HepG2 (cell line): ENCODE results near the gene LRRC19. TPM values are rescaled to one million over a fixed set of nuclear protein-coding genes. Genes with fewer than 3 reads are reported as not detected.
A peak's percentile ranks its signal among the peaks of the same experiment; 100 is the strongest.

Experiments
- ATF2 ChIP-seq: sonication (generic); formaldehyde crosslinking; IDR thresholded peaks from 2 replicates; pipeline ENCODE4 v1.4.0; 2020; ENCODE audit warnings: missing genetic modification reagents
- E2F1 ChIP-seq: sonication (generic); formaldehyde crosslinking; IDR thresholded peaks from 2 replicates; pipeline ENCODE4 v1.5.0; 2020; ENCODE audit warnings: missing genetic modification reagents
- HMGXB4 ChIP-seq, 2 experiments: sonication (generic) in 1 of 2; formaldehyde crosslinking in 1 of 2; IDR thresholded peaks; 2 replicates each; pipeline versions ENCODE4 v1.4.0 to v1.6.1; 2018 to 2020; ENCODE audit warnings: missing genetic modification reagents in 2 of 2, borderline replicate concordance in 1 of 2, low read depth in 1 of 2, mild to moderate bottlenecking in 1 of 2, missing biosample characterization in 1 of 2
- JUND ChIP-seq: sonication (generic); formaldehyde crosslinking; IDR thresholded peaks from 2 replicates; pipeline ENCODE4 v1.8.0; 2022; ENCODE audit warnings: mild to moderate bottlenecking, missing genetic modification reagents
- KLF6 ChIP-seq: IDR thresholded peaks from 2 replicates; pipeline ENCODE4 v1.8.0; 2016; ENCODE audit warnings: missing biosample characterization, missing genetic modification reagents
- MYNN ChIP-seq: sonication (generic); formaldehyde crosslinking; IDR thresholded peaks from 2 replicates; pipeline ENCODE4 v1.4.0; 2020; ENCODE audit warnings: mild to moderate bottlenecking, low read depth, missing genetic modification reagents
- SP5 ChIP-seq: IDR thresholded peaks from 2 replicates; pipeline ENCODE4 v1.6.1; 2016; ENCODE audit warnings: low read depth, borderline replicate concordance
- SRSF9 ChIP-seq: fragments of 200-400 bp; formaldehyde crosslinking; IDR thresholded peaks from 2 replicates; pipeline ENCODE4 v1.6.1; 2018; ENCODE audit warnings: borderline replicate concordance, mild to moderate bottlenecking, low read depth, low read length; ENCODE audit not compliant: insufficient read depth, poor library complexity, severe bottlenecking
- ZNF678 ChIP-seq: sonication (generic); formaldehyde crosslinking; IDR thresholded peaks from 2 replicates; pipeline ENCODE4 v1.4.0; 2020; ENCODE audit warnings: mild to moderate bottlenecking, missing genetic modification reagents
- ZNF749 ChIP-seq: sonication (generic); formaldehyde crosslinking; IDR thresholded peaks from 2 replicates; pipeline ENCODE4 v1.8.0; 2022; ENCODE audit warnings: mild to moderate bottlenecking, missing genetic modification reagents, moderate library complexity, borderline replicate concordance
- ZSCAN21 ChIP-seq: sonication (generic); formaldehyde crosslinking; IDR thresholded peaks from 2 replicates; pipeline ENCODE4 v1.8.0; 2022; ENCODE audit warnings: mild to moderate bottlenecking, missing genetic modification reagents, moderate library complexity, borderline replicate concordance
- polyA plus RNA-seq, 8 experiments: library from polyadenylated mRNA; depleted of rRNA in 3 of 8; stranded (reverse) in 7 of 8; unstranded in 1 of 8; fragments of >200 nt; fragmentation: Illumina TruSeq in 4 of 8; extraction: Trizol in 4 of 8; gene quantifications; 2 replicates each; pipeline versions ENCODE4 v1.2.1 to v1.2.3, GENCODE V29; 2011 to 2016; ENCODE audit warnings: low read depth in 4 of 8, missing spikeins in 1 of 8, mixed read lengths in 1 of 8; ENCODE audit not compliant: insufficient read depth in 1 of 8
- total RNA-seq, 5 experiments: library from RNA; depleted of rRNA; stranded (reverse); fragments of >200 nt; fragmentation: Illumina TruSeq; extraction: Trizol; gene quantifications; 2 replicates each; pipeline ENCODE4 v1.2.3, GENCODE V29; 2016; ENCODE audit warnings: low read depth in 1 of 5
- TF ChIP-seq, protein P1 (sequence below): IDR thresholded peaks from 2 replicates; pipeline ENCODE4 v1.6.1; 2012; ENCODE audit warnings: inconsistent platforms
- TF ChIP-seq, protein P2 (sequence below): sonication (generic); formaldehyde crosslinking; IDR thresholded peaks from 2 replicates; pipeline ENCODE4 v1.4.0; 2020; ENCODE audit warnings: missing genetic modification reagents, mild to moderate bottlenecking, borderline replicate concordance
- TF ChIP-seq, protein P3 (sequence below): sonication (generic); formaldehyde crosslinking; IDR thresholded peaks from 2 replicates; pipeline ENCODE4 v1.9.0; 2022; ENCODE audit warnings: low read depth, missing genetic modification reagents

LRRC19 gene
- total and polyA plus RNA-seq, 2 of the 13 experiments (the other 11 are each of a cell fraction or from before 2014, with no cell fraction given): not detected

DNA sequence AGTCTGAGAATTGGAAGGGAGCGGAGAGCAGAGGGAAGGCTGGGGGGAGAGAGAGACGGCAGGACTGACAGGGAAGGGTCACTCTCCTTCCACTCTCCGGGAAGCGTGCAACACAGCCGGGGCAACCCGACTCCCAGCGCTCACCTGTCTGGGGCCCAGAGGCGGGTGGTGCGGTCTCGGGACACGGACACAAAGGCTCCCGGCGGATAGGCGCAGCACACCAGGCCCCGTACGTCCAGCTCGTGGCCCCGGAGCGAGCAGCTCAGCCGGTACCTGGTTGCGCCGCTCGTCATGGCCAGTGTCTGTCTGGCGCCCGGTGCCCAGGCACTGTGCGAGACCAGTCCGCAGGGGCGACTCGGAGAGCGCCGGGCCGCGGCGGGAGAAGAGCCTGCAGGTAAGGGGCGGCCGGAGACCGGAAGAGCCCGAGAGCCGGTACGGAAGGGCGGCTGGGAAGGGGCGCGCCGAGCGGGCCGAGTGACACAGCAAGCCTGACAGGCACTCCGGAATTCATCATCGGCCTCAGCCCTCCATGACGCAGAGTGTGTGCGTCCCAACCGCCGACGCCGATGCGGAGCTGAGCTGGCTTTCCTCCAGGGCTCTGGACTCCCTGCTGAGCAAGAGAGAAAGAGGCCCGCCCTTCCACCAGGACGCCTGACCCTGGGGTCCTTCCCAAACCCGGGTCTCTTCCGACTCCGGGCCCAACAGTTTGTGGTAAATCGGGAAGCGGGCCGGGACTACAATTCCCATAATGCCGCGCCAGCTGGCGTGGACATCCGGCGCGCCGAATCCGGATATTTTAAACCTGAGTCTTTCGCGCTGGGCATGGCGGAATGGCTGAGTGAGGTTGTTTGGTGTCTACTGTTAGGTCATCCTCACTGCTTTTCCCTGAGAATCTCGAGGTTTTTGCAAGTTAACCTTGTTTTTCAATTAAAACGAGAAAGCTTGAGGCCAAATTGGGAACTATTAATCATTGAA lies 58.4 kb downstream of the LRRC19 start, which contains the start of gene PLAA (continued):
- TF ChIP-seq ZNF678: peak; percentile 85; the same call in 1 of the 2 replicates
- TF ChIP-seq SP5 (CRISPR knock-in tag): no peak
- TF ChIP-seq KLF6: peak; percentile 45; the same call in 1 of the 2 replicates
- no peak for TF ChIP-seq JUND (CRISPR knock-in tag)
- TF ChIP-seq ZNF749 (CRISPR knock-in tag): peak; percentile 66; the same call in 1 of the 2 replicates
- TF ChIP-seq, protein P1, sequence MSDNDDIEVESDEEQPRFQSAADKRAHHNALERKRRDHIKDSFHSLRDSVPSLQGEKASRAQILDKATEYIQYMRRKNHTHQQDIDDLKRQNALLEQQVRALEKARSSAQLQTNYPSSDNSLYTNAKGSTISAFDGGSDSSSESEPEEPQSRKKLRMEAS: peak; percentile 73
- TF ChIP-seq SRSF9: no peak
- no peak for TF ChIP-seq ATF2
- TF ChIP-seq HMGXB4 (CRISPR knock-in tag; IDR thresholded peaks at IDR 0.05; ENCODE audit: borderline replicate concordance in 1 of 2, low read depth in 1 of 2): peak; percentile 68 to 93; a peak in 3 of 4 replicates
- TF ChIP-seq, protein P2, sequence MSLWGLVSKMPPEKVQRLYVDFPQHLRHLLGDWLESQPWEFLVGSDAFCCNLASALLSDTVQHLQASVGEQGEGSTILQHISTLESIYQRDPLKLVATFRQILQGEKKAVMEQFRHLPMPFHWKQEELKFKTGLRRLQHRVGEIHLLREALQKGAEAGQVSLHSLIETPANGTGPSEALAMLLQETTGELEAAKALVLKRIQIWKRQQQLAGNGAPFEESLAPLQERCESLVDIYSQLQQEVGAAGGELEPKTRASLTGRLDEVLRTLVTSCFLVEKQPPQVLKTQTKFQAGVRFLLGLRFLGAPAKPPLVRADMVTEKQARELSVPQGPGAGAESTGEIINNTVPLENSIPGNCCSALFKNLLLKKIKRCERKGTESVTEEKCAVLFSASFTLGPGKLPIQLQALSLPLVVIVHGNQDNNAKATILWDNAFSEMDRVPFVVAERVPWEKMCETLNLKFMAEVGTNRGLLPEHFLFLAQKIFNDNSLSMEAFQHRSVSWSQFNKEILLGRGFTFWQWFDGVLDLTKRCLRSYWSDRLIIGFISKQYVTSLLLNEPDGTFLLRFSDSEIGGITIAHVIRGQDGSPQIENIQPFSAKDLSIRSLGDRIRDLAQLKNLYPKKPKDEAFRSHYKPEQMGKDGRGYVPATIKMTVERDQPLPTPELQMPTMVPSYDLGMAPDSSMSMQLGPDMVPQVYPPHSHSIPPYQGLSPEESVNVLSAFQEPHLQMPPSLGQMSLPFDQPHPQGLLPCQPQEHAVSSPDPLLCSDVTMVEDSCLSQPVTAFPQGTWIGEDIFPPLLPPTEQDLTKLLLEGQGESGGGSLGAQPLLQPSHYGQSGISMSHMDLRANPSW (CRISPR knock-in tag): 0 out of 2 replicates have a peak, but pooled peaks have one; percentile 30
- peak; percentile 81; the same call in 1 of the 2 replicates for TF ChIP-seq ZSCAN21 (CRISPR knock-in tag)
- TF ChIP-seq MYNN (CRISPR knock-in tag): no peak
- TF ChIP-seq E2F1: no peak; the same call in 1 of the 2 replicates
- TF ChIP-seq, protein P3, sequence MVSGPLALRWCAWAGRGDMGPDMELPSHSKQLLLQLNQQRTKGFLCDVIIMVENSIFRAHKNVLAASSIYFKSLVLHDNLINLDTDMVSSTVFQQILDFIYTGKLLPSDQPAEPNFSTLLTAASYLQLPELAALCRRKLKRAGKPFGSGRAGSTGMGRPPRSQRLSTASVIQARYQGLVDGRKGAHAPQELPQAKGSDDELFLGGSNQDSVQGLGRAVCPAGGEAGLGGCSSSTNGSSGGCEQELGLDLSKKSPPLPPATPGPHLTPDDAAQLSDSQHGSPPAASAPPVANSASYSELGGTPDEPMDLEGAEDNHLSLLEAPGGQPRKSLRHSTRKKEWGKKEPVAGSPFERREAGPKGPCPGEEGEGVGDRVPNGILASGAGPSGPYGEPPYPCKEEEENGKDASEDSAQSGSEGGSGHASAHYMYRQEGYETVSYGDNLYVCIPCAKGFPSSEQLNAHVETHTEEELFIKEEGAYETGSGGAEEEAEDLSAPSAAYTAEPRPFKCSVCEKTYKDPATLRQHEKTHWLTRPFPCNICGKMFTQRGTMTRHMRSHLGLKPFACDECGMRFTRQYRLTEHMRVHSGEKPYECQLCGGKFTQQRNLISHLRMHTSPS: peak; percentile 60; the same call in 1 of the 2 replicates
